Stimulated activated naive B cell treated with anti-CD40 and anti-IgM and Interleukin-4, amounts not matched to agents 10 μg/mL and 1 μg/mL and 100 μg/mL, for 72 hours (primary cell): ENCODE results near the gene NUBP2.
"Not testable (repeated sequence)": the region's sequence is repeated elsewhere in the genome, so short reads cannot be mapped to it uniquely, and the experiment has no call there.

ENCODE experiments used
- ATAC-seq, 2 donors: fragments of 150-1000 bp; cut with Tn5 transposase; replicated peaks; 2 replicates each; pipeline ENCODE4 v1.10.0; 2021; ENCODE audit warnings: moderate library complexity in 1 of 2
- DNase-seq: peaks from one replicate; pipeline ENCODE4 v3.0.0; 2021
- H3K27ac Mint-ChIP-seq: one replicate; pipeline ENCODE4 v1.8.0; 2022; ENCODE audit warnings: mild to moderate bottlenecking, mixed read lengths
- H3K27me3 Mint-ChIP-seq, 2 donors: one replicate each; pipeline ENCODE4 v1.8.0; 2022; ENCODE audit warnings: mixed read lengths in 2 of 2
- H3K36me3 Mint-ChIP-seq, 2 donors: one replicate each; pipeline ENCODE4 v1.8.0; 2022; ENCODE audit warnings: mixed read lengths in 2 of 2, mild to moderate bottlenecking in 1 of 2
- H3K4me1 Mint-ChIP-seq, 2 donors: one replicate each; pipeline ENCODE4 v1.8.0; 2022; ENCODE audit warnings: mixed read lengths in 2 of 2, mild to moderate bottlenecking in 1 of 2
- H3K4me3 Mint-ChIP-seq, 2 donors: one replicate each; pipeline ENCODE4 v1.8.0; 2022; ENCODE audit warnings: mild to moderate bottlenecking in 2 of 2, mixed read lengths in 2 of 2, moderate library complexity in 1 of 2
- H3K9me3 Mint-ChIP-seq, 2 donors: one replicate each; pipeline ENCODE4 v1.8.0; 2022; ENCODE audit warnings: mixed read lengths in 2 of 2, mild to moderate bottlenecking in 1 of 2

NUBP2 gene

GRCh38 chr16:1791256-1791942 lies 8.6 kb downstream of the NUBP2 start:
- Mint-ChIP-seq H3K36me3 (peaks cover 10 to 25% of the 10 kb centered on the region in 2 donors), H3K27me3 (no peaks in the 10 kb centered on the region), H3K4me3 (no peak overlapping the region), H3K27ac (no peak overlapping the region), H3K4me1 (peaks cover 2 to 5% of the 10 kb centered on the region in 2 donors), H3K9me3 (no peaks in the 10 kb centered on the region)
- DNase-seq (no peak), ATAC-seq (no peak)

GRCh38 chr16:1791943-1792812 lies 9.4 kb downstream of the NUBP2 start:
- Mint-ChIP-seq H3K27ac (no peak overlapping the region), H3K36me3 (peaks cover 15 to 24% of the 10 kb centered on the region in 2 donors), H3K27me3 (no peaks in the 10 kb centered on the region), H3K9me3 (peaks cover 0 to 3% of the 10 kb centered on the region in 2 donors), H3K4me3 (no peak overlapping the region), H3K4me1 (peaks cover 2 to 5% of the 10 kb centered on the region in 2 donors)
- ATAC-seq, result no peak
- no peak for DNase-seq

GRCh38 chr16:1792836-1793577 lies 10.2 kb downstream of the NUBP2 start:
- Mint-ChIP-seq H3K4me1 (peaks cover 2 to 5% of the 10 kb centered on the region in 2 donors), H3K4me3 (no peak overlapping the region), H3K9me3 (peaks cover 0 to 4% of the 10 kb centered on the region in 2 donors), H3K27me3 (no peaks in the 10 kb centered on the region), H3K27ac (no peak overlapping the region), H3K36me3 (peaks cover 17 to 24% of the 10 kb centered on the region in 2 donors)
- ATAC-seq (no peak), DNase-seq (no peak)

- Mint-ChIP-seq H3K9me3 (peaks cover 0 to 5% of the 10 kb centered on the region in 2 donors), H3K36me3 (peaks cover 18 to 21% of the 10 kb centered on the region in 2 donors), H3K27me3 (no peaks in the 10 kb centered on the region), H3K4me3 (no peak within 1 kb of the TSS), H3K4me1 (peaks cover 2 to 4% of the 10 kb centered on the region in 2 donors), H3K27ac (no peak within 1 kb of the TSS)
- ATAC-seq, result no peak
- no peak for DNase-seq
Observed at GRCh38 chr16:1793578-1794220, 10.9 kb downstream of the NUBP2 start, which contains the start of gene IGFALS. Gene IGFALS, minus strand, starts transcription at chr16:1793705. Its CDS starts 53 bp downstream, at chr16:1793652.

DNA sequence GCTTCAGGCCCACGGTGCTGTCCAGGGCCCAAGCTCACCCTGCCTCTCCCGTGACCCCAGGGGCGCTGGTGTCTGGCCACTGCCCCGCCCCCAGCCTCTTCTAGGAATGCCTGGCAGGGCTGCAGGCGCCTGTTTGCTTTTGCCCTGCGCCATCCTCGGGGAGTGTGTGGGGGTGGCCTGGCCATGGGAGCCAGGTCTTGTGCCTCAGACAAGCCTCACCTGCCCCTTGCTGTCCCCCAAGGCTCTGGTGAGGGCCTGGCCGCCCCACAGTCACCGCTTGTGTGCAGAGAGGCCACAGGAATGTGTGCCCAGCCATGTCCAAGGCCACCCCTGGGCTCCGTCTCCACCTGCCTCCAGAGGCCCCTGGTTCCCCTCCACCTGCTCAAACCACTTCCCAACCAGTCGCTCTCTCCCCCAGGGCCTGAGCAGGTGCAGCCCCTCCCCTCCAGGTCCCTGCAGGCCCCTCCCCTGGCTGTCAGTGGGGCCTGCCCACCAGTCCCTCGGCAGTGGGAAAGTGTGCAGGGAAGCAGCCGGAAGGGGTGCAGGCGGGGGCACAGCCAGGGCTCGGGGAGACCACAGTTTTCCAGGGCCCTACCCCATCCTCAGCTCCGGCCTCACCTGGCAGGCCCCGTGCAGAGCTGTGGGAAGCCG lies 11.6 kb downstream of the NUBP2 start:
- Mint-ChIP-seq H3K4me3 (no peak overlapping the region), H3K9me3 (peaks cover 4 to 9% of the 10 kb centered on the region in 2 donors), H3K36me3 (peaks cover 18 to 22% of the 10 kb centered on the region in 2 donors), H3K4me1 (no peaks in the 10 kb centered on the region), H3K27ac (no peak overlapping the region), H3K27me3 (no peaks in the 10 kb centered on the region)
- no peak for ATAC-seq
- no peak for DNase-seq

DNA sequence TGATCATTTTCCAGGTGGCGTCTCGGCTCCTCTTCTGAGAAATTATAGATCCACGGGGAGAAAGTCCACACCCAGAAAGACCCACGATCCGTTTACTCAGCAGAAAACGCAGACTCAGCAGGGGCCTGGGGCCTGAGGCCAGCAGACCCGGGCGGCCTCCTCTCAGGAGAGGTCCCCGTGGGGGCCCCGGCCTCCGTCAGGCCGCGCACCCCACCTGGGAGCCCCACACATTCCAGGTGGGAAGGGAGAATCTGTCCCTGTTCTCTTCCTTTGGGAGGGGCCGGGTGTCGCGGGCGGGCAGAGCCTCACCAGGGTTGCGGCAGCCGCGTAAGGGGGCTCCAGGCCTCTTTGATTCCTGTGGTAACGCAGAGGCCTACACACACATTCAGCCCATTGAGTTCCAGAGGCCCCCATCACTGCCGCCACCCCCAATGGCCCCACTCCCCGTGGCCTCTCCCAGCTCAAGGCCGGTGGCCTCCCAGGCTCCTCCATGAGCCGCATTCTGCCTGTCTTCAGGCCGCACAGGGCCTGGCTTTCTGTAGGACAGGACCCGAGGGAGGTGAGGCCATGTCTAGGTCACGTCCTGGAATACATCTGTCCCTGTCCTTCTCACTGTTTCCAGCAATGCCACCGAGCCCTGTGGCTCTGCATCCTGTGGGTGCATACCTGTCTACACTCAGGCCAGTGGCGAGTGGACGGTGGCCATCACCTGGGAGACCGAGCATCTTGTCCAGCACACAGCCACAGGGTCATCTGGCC lies 12.3 kb downstream of the NUBP2 start:
- H3K27me3 Mint-ChIP-seq, result no peaks in the 10 kb centered on the region
- H3K4me3 Mint-ChIP-seq, result no peak overlapping the region
- no peak for ATAC-seq
- H3K9me3 Mint-ChIP-seq, result peaks cover 9 to 11% of the 10 kb centered on the region in 2 donors
- DNase-seq, result no peak
- H3K36me3 Mint-ChIP-seq, result peaks cover 25 to 28% of the 10 kb centered on the region in 2 donors
- H3K27ac Mint-ChIP-seq, result no peak overlapping the region
- no peaks in the 10 kb centered on the region for H3K4me1 Mint-ChIP-seq

DNA sequence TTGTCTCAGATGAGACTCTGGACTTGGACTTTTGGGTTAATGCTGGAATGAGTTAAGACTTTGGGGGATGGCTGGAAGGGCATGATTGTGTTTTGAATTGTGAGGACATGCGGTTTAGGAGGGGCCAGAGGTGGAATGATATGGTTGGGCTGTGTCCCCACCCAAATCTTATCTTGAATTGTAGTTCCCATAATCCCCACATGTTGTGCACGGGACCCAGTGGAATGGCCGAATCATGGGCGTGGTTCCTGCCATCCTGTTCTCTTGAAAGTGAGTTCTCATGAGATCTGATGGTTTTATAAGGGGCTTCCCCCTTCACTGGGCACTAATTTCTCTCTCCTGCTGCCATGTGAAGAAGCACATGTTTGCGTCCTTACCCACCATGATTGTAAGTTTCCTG lies 16.5 kb downstream of the NUBP2 start:
- peaks cover 13 to 14% of the 10 kb centered on the region in 2 donors for H3K9me3 Mint-ChIP-seq
- H3K36me3 Mint-ChIP-seq, result peaks cover 24 to 27% of the 10 kb centered on the region in 2 donors
- H3K27me3 Mint-ChIP-seq, ATAC-seq, H3K4me3 Mint-ChIP-seq, H3K27ac Mint-ChIP-seq, H3K4me1 Mint-ChIP-seq, DNase-seq: not testable (repeated sequence)

DNA sequence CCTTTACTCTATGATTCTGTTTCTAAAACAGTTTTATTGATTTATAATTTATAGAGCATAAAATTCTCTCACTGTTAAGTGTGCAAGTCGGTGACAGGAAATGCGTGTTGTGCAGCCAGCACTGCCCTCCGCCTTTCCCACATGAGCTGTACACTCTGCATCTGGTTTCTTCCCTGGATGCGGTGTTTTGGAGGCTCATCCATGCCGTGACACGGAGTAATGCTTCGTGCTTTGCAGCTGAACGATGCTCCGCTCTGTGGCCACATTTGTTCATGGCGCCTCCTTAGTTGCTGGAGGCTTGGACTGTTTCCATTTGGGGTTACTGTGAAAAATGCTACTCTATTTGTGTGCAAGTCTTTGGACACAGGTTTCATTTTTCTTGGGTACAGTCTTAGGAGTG lies 17.9 kb downstream of the NUBP2 start:
- H3K4me1 Mint-ChIP-seq, result no peaks in the 10 kb centered on the region
- peaks cover 24 to 38% of the 10 kb centered on the region in 2 donors for H3K36me3 Mint-ChIP-seq
- H3K27me3 Mint-ChIP-seq, result no peaks in the 10 kb centered on the region
- H3K4me3 Mint-ChIP-seq, result no peak overlapping the region
- H3K27ac Mint-ChIP-seq, result no peak overlapping the region
- DNase-seq, result no peak
- peaks cover 13 to 14% of the 10 kb centered on the region in 2 donors for H3K9me3 Mint-ChIP-seq
- ATAC-seq, result no peak

- DNase-seq (no peak), ATAC-seq (no peak)
- H3K27me3 Mint-ChIP-seq, result no peaks in the 10 kb centered on the region
- H3K4me3 Mint-ChIP-seq, result no peak overlapping the region
- H3K4me1 Mint-ChIP-seq, result peaks cover 0 to 2% of the 10 kb centered on the region in 2 donors
- H3K36me3 Mint-ChIP-seq, result peaks cover 23 to 35% of the 10 kb centered on the region in 2 donors
- no peak overlapping the region for H3K27ac Mint-ChIP-seq
- H3K9me3 Mint-ChIP-seq, result no peaks in the 10 kb centered on the region
Observed at GRCh38 chr16:1807626-1808025, 24.9 kb downstream of the NUBP2 start.

DNA sequence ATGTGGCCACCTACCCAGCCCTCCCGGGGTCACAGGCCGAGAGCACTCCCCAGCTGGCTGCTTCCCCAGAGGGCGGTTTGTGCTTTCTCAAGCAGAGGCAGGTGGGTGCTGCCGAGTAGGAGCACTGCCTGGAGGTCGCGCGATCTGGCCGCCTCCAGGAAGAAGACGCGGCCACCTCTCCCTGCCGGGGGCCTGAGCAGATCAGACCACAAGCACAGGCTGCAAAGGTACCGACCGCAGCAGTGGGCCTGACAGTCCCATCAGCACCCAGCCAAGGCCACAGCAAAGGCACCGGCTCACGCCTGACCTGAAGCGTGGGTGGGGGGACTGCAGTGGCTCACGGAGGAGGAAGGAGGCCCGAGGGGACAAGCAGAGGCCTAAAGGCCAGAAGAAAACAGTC lies 25.9 kb downstream of the NUBP2 start:
- H3K4me1 Mint-ChIP-seq, result peaks cover 0 to 6% of the 10 kb centered on the region in 2 donors
- ATAC-seq (no peak), DNase-seq (no peak)
- H3K9me3 Mint-ChIP-seq, result no peaks in the 10 kb centered on the region
- H3K36me3 Mint-ChIP-seq, result peaks cover 26 to 42% of the 10 kb centered on the region in 2 donors
- H3K4me3 Mint-ChIP-seq, result no peak overlapping the region
- H3K27ac Mint-ChIP-seq, result peak overlapping the region; percentile 25
- no peaks in the 10 kb centered on the region for H3K27me3 Mint-ChIP-seq

DNA sequence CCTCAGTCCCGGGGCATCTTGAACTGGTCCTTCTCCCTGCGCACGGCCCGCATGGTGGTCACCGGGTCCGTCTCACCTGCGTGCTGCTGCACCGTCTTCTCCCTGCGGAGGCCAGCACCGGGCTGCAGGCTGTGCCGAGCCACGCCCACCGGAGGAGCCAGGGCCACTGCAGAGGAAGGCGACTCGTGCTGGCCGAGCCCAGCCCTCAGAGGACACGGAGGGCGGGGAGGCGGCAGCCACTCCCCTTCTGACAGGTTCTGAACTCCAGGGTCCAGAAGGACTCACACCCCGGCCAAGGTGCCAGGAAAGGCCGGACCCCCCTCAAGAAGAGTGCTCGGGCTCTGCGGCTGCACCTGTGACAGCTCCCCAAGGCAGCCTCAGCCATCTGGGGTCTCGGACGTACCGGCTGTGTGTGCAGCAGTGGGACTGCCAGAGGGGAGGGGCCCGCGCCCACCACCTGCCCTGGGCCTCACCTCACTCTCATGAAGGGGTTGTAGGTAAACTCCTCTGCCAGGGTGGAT lies 26.6 kb downstream of the NUBP2 start:
- DNase-seq (no peak), ATAC-seq (no peak)
- Mint-ChIP-seq H3K27ac (no peak overlapping the region), H3K27me3 (no peaks in the 10 kb centered on the region), H3K9me3 (no peaks in the 10 kb centered on the region), H3K4me1 (peaks cover 0 to 6% of the 10 kb centered on the region in 2 donors), H3K4me3 (no peak overlapping the region), H3K36me3 (peaks cover 26 to 45% of the 10 kb centered on the region in 2 donors)

- H3K36me3 Mint-ChIP-seq, result peaks cover 24 to 41% of the 10 kb centered on the region in 2 donors
- ATAC-seq (no peak), DNase-seq (no peak)
- H3K4me3 Mint-ChIP-seq, result no peak overlapping the region
- no peaks in the 10 kb centered on the region for H3K27me3 Mint-ChIP-seq
- H3K27ac Mint-ChIP-seq, result no peak overlapping the region
- no peaks in the 10 kb centered on the region for H3K9me3 Mint-ChIP-seq
- H3K4me1 Mint-ChIP-seq, result peaks cover 0 to 6% of the 10 kb centered on the region in 2 donors
Observed at GRCh38 chr16:1810106-1810505, 27.3 kb downstream of the NUBP2 start.

DNA sequence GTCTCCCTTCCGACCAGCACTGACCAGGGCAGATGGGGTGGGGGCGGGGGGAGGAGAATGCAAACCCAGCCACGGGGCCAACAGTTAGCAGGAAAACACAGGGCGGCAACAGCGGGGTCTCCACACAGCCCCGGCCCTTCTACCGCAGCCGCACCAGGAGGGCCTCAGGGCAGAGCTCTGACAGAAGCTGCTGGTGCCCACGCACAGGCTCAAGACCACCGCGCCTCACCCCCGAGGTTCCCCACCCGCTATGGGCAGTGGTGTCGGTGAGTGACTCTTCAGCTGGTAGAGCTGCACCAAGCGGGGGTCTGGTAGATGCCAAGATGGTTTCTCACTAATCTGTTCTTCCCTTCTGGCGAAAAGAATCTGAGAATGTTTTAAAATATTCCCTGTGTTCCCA lies 27.8 kb downstream of the NUBP2 start:
- Mint-ChIP-seq H3K4me1 (peaks cover 0 to 6% of the 10 kb centered on the region in 2 donors), H3K36me3 (peaks cover 25 to 41% of the 10 kb centered on the region in 2 donors), H3K9me3 (no peaks in the 10 kb centered on the region), H3K4me3 (no peak overlapping the region), H3K27ac (no peak overlapping the region), H3K27me3 (no peaks in the 10 kb centered on the region)
- ATAC-seq (no peak), DNase-seq (no peak)
